Liver (tissue), 9 donors: ENCODE measurements around the gene MYB. TPM values are rescaled to one million over a fixed set of nuclear protein-coding genes. Genes with fewer than 3 reads are reported as not detected.

Experiments
- DNase-seq: peaks from one replicate; pipeline ENCODE4 v3.0.0-alpha.2; 2017; ENCODE audit warnings: low spot score
- H3K27ac ChIP-seq, 2 donors: one replicate each; pipeline ENCODE4 v1.7.0; 2013; ENCODE audit warnings: inconsistent platforms in 2 of 2, low read length in 2 of 2, control low read depth in 1 of 2, low read depth in 1 of 2, mild to moderate bottlenecking in 1 of 2
- H3K27me3 ChIP-seq, 4 donors: one replicate each; pipeline versions ENCODE4 v1.6.1 to v1.7.0; 2013; ENCODE audit warnings: low read length in 3 of 4, inconsistent platforms in 1 of 4, mild to moderate bottlenecking in 1 of 4, moderate library complexity in 1 of 4; ENCODE audit not compliant: control insufficient read depth in 4 of 4, insufficient read depth in 4 of 4
- H3K36me3 ChIP-seq, 4 donors: one replicate each; pipeline versions ENCODE4 v1.6.1 to v1.7.0; 2013; ENCODE audit warnings: low read length in 3 of 4, mild to moderate bottlenecking in 3 of 4, low read depth in 1 of 4, moderate library complexity in 1 of 4; ENCODE audit not compliant: control insufficient read depth in 4 of 4, insufficient read depth in 3 of 4
- H3K4me1 ChIP-seq, 4 donors: one replicate each; pipeline versions ENCODE4 v1.6.1 to v1.7.0; 2013; ENCODE audit warnings: low read length in 3 of 4, mild to moderate bottlenecking in 3 of 4, moderate library complexity in 1 of 4; ENCODE audit not compliant: control insufficient read depth in 4 of 4, insufficient read depth in 4 of 4
- H3K4me3 ChIP-seq, 3 donors: one replicate each; pipeline versions ENCODE4 v1.6.1 to v1.7.0; 2013; ENCODE audit warnings: low read length in 3 of 3, control low read depth in 1 of 3, low read depth in 1 of 3, mild to moderate bottlenecking in 1 of 3
- H3K9ac ChIP-seq, 2 donors: one replicate each; pipeline ENCODE4 v1.7.0; 2013; ENCODE audit warnings: low read length in 2 of 2, mild to moderate bottlenecking in 2 of 2, moderate library complexity in 2 of 2, control low read depth in 1 of 2, low read depth in 1 of 2
- H3K9me3 ChIP-seq, 4 donors: one replicate each; pipeline versions ENCODE4 v1.6.1 to v1.7.0; 2013; ENCODE audit warnings: low read length in 3 of 4; ENCODE audit not compliant: control insufficient read depth in 4 of 4
- EGR1 ChIP-seq, 2 donors: IDR thresholded peaks; 2 replicates each; pipeline ENCODE4 v1.6.1; 2016 to 2018; ENCODE audit warnings: antibody characterized with exemption in 2 of 2, low read depth in 2 of 2
- FOXA2 ChIP-seq: IDR thresholded peaks from 2 replicates; pipeline ENCODE4 v1.6.1; 2016; ENCODE audit warnings: antibody characterized with exemption
- GABPA ChIP-seq, 2 donors: IDR thresholded peaks in 1 of 2; conservative IDR thresholded peaks in 1 of 2; 2 replicates each; pipeline ENCODE4 v1.6.1; 2016; ENCODE audit warnings: antibody characterized with exemption in 2 of 2, mild to moderate bottlenecking in 1 of 2, moderate library complexity in 1 of 2
- HNF4A ChIP-seq, 2 donors: conservative IDR thresholded peaks; 2 replicates each; pipeline ENCODE4 v1.6.1; 2016; ENCODE audit warnings: antibody characterized with exemption in 2 of 2, mild to moderate bottlenecking in 2 of 2
- HNF4G ChIP-seq: IDR thresholded peaks from 2 replicates; pipeline ENCODE4 v1.6.1; 2016; ENCODE audit warnings: antibody characterized with exemption
- JUND ChIP-seq, 2 donors: IDR thresholded peaks; 2 replicates each; pipeline ENCODE4 v1.6.1; 2016; ENCODE audit warnings: antibody characterized with exemption in 2 of 2
- NR2F2 ChIP-seq: IDR thresholded peaks from 2 replicates; pipeline ENCODE4 v1.6.1; 2016; ENCODE audit warnings: antibody characterized with exemption
- RAD21 ChIP-seq, 2 donors: IDR thresholded peaks; 2 replicates each; pipeline ENCODE4 v1.6.1; 2016; ENCODE audit warnings: antibody characterized with exemption in 2 of 2, mild to moderate bottlenecking in 2 of 2
- RXRA ChIP-seq, 2 donors: IDR thresholded peaks; 2 replicates each; pipeline ENCODE4 v1.6.1; 2017 to 2018; ENCODE audit warnings: antibody characterized with exemption in 2 of 2, mild to moderate bottlenecking in 1 of 2
- SP1 ChIP-seq: IDR thresholded peaks from 2 replicates; pipeline ENCODE4 v1.6.1; 2018; ENCODE audit warnings: antibody characterized with exemption, mild to moderate bottlenecking
- TAF1 ChIP-seq: conservative IDR thresholded peaks from 2 replicates; pipeline ENCODE4 v1.6.1; 2016; ENCODE audit warnings: antibody characterized with exemption, mild to moderate bottlenecking
- YY1 ChIP-seq: IDR thresholded peaks from 2 replicates; pipeline ENCODE4 v1.6.1; 2016; ENCODE audit warnings: antibody characterized with exemption, mild to moderate bottlenecking
- WGBS: extraction: QIAGEN DNeasy Blood & Tissue Kit; methylation state at CpG from one replicate; pipeline ENCODE4 v1.1.7; 2013; 5-methylcytosine and 5-hydroxymethylcytosine counted together
- polyA plus RNA-seq, 2 donors: library from polyadenylated mRNA; stranded (reverse) in 1 of 2; unstranded in 1 of 2; fragments of 200-250 nt in 1 of 2; fragments of >200 nt in 1 of 2; fragmentation: Nextera tagmentation in 1 of 2; extraction: Ambion mirVana in 1 of 2; gene quantifications; one replicate each; pipeline versions ENCODE4 v1.2.1 to v1.2.3, GENCODE V29; 2013 to 2015
- total RNA-seq, 2 donors: library from RNA; depleted of rRNA; stranded (reverse); fragments of >200 nt; gene quantifications; one replicate each; pipeline ENCODE4 v1.2.3, GENCODE V29; 2014
- TF ChIP-seq, protein P1 (sequence below): fragments of 150-350 bp; IDR thresholded peaks from 2 replicates; pipeline ENCODE4 v1.5.1; 2017; ENCODE audit warnings: improper control_type of control experiment, low read depth, low read length; ENCODE audit not compliant: missing input control
- TF ChIP-seq, protein P2 (sequence below): IDR thresholded peaks from 2 replicates; pipeline ENCODE4 v1.6.1; 2016; ENCODE audit warnings: antibody characterized with exemption
- TF ChIP-seq, protein P3 (sequence below): IDR thresholded peaks from 2 replicates; pipeline ENCODE4 v1.6.1; 2016; ENCODE audit warnings: antibody characterized with exemption
- TF ChIP-seq, protein P4 (sequence below): IDR thresholded peaks from 2 replicates; pipeline ENCODE4 v1.6.1; 2016; ENCODE audit warnings: antibody characterized with exemption, mild to moderate bottlenecking
- TF ChIP-seq, protein P5 (sequence below): IDR thresholded peaks from 2 replicates; pipeline ENCODE4 v1.6.1; 2016; ENCODE audit warnings: antibody characterized with exemption
- donor health status: healthy.
- donor health status: healthy.
- donor health status: healthy.
- donor health status: healthy.
- donor health status: healthy.

MYB gene
- total and polyA plus RNA-seq, 4 donors = 0.08 to 19.8 (median 0.11) TPM

DNA sequence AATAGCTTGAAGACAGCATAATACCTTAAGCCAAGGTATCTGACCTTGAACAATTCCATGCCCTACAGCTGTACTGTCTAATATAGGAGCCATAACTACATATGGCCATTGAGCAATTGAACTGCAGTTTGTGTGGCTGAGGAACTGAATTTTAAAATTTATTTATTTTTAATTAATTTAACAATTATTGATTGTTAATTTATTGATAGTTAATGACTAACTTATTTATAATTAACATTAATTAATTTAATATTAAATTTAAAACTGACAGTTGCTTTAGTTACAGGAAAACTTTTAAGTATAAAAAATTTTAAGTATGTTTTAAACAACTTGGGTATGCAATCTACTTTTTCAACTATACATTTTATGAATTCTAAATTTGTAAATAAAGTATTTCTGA, 12.3 kb upstream of the MYB start:
- no peaks in the 10 kb centered on the region for H3K4me1 ChIP-seq
- no peaks in the 10 kb centered on the region for H3K36me3 ChIP-seq
- TF ChIP-seq GABPA (IDR thresholded peaks at IDR 0.05 in 1 of 2, conservative IDR thresholded peaks at IDR 0.05 in 1 of 2) (no peak), RXRA (IDR thresholded peaks at IDR 0.05) (no peak), NR2F2 (no peak), SP1 (no peak), YY1 (no peak), HNF4G (no peak), TAF1 (no peak), RAD21 (IDR thresholded peaks at IDR 0.05) (no peak), FOXA2 (no peak), HNF4A (conservative IDR thresholded peaks at IDR 0.05) (no peak), JUND (IDR thresholded peaks at IDR 0.05) (no peak), EGR1 (IDR thresholded peaks at IDR 0.05; ENCODE audit: low read depth in 2 of 2) (no peak)
- TF ChIP-seq, protein P1, sequence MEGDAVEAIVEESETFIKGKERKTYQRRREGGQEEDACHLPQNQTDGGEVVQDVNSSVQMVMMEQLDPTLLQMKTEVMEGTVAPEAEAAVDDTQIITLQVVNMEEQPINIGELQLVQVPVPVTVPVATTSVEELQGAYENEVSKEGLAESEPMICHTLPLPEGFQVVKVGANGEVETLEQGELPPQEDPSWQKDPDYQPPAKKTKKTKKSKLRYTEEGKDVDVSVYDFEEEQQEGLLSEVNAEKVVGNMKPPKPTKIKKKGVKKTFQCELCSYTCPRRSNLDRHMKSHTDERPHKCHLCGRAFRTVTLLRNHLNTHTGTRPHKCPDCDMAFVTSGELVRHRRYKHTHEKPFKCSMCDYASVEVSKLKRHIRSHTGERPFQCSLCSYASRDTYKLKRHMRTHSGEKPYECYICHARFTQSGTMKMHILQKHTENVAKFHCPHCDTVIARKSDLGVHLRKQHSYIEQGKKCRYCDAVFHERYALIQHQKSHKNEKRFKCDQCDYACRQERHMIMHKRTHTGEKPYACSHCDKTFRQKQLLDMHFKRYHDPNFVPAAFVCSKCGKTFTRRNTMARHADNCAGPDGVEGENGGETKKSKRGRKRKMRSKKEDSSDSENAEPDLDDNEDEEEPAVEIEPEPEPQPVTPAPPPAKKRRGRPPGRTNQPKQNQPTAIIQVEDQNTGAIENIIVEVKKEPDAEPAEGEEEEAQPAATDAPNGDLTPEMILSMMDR = no peak
- TF ChIP-seq, protein P2, sequence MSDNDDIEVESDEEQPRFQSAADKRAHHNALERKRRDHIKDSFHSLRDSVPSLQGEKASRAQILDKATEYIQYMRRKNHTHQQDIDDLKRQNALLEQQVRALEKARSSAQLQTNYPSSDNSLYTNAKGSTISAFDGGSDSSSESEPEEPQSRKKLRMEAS = no peak
- TF ChIP-seq, protein P3, sequence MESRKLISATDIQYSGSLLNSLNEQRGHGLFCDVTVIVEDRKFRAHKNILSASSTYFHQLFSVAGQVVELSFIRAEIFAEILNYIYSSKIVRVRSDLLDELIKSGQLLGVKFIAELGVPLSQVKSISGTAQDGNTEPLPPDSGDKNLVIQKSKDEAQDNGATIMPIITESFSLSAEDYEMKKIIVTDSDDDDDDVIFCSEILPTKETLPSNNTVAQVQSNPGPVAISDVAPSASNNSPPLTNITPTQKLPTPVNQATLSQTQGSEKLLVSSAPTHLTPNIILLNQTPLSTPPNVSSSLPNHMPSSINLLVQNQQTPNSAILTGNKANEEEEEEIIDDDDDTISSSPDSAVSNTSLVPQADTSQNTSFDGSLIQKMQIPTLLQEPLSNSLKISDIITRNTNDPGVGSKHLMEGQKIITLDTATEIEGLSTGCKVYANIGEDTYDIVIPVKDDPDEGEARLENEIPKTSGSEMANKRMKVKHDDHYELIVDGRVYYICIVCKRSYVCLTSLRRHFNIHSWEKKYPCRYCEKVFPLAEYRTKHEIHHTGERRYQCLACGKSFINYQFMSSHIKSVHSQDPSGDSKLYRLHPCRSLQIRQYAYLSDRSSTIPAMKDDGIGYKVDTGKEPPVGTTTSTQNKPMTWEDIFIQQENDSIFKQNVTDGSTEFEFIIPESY = no peak
- TF ChIP-seq, protein P4, sequence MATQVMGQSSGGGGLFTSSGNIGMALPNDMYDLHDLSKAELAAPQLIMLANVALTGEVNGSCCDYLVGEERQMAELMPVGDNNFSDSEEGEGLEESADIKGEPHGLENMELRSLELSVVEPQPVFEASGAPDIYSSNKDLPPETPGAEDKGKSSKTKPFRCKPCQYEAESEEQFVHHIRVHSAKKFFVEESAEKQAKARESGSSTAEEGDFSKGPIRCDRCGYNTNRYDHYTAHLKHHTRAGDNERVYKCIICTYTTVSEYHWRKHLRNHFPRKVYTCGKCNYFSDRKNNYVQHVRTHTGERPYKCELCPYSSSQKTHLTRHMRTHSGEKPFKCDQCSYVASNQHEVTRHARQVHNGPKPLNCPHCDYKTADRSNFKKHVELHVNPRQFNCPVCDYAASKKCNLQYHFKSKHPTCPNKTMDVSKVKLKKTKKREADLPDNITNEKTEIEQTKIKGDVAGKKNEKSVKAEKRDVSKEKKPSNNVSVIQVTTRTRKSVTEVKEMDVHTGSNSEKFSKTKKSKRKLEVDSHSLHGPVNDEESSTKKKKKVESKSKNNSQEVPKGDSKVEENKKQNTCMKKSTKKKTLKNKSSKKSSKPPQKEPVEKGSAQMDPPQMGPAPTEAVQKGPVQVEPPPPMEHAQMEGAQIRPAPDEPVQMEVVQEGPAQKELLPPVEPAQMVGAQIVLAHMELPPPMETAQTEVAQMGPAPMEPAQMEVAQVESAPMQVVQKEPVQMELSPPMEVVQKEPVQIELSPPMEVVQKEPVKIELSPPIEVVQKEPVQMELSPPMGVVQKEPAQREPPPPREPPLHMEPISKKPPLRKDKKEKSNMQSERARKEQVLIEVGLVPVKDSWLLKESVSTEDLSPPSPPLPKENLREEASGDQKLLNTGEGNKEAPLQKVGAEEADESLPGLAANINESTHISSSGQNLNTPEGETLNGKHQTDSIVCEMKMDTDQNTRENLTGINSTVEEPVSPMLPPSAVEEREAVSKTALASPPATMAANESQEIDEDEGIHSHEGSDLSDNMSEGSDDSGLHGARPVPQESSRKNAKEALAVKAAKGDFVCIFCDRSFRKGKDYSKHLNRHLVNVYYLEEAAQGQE = no peak
- TF ChIP-seq, protein P5, sequence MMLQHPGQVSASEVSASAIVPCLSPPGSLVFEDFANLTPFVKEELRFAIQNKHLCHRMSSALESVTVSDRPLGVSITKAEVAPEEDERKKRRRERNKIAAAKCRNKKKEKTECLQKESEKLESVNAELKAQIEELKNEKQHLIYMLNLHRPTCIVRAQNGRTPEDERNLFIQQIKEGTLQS = no peak

DNA sequence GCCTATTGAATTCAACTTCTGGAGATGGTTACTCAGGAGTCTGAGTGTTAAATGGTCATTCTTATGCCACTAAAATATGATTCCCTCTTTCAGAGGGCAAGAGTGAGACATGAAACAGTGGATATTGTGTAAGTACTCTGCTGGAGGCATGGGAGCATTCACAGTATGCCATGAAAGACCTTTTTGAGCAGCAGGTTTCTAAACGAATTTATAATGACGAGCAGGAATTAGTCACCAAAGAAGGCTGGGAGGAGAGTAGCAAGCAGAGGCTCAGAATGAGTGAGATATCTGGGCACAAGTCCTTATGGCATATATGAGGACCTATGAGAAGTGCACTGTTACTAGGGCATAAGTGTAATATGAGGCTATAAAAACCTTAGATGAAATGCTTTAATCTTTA, 10.9 kb upstream of the MYB start:
- DNase-seq = no peak
- Histone ChIP-seq H3K27ac (no peak overlapping the region), H3K36me3 (no peaks in the 10 kb centered on the region), H3K9ac (no peak overlapping the region), H3K27me3 (no peaks in the 10 kb centered on the region), H3K4me3 (no peak overlapping the region), H3K9me3 (no peaks in the 10 kb centered on the region), H3K4me1 (no peaks in the 10 kb centered on the region)
- 74% methylated on average over 2 of the region's 2 CpGs for WGBS
- TF ChIP-seq, protein P4 = no peak
- TF ChIP-seq GABPA (IDR thresholded peaks at IDR 0.05 in 1 of 2, conservative IDR thresholded peaks at IDR 0.05 in 1 of 2) (no peak), HNF4A (conservative IDR thresholded peaks at IDR 0.05) (no peak), RXRA (IDR thresholded peaks at IDR 0.05) (no peak), NR2F2 (no peak), HNF4G (no peak), TAF1 (no peak)
- TF ChIP-seq, protein P2 = no peak
- TF ChIP-seq, protein P1 = no peak
- TF ChIP-seq, protein P5 = no peak

More for the DNA sequence above, 12.3 kb upstream of the MYB start:
- no peaks in the 10 kb centered on the region for H3K9me3 ChIP-seq
- H3K9ac ChIP-seq = no peak overlapping the region
- H3K4me3 ChIP-seq = no peak overlapping the region
- no peak for DNase-seq
- H3K27me3 ChIP-seq = no peaks in the 10 kb centered on the region
- H3K27ac ChIP-seq = no peak overlapping the region
